HepG2 (cell line): ENCODE data around the gene FGFR3. TPM values are rescaled to one million over a fixed set of nuclear protein-coding genes. Genes with fewer than 3 reads are reported as not detected.
A peak's percentile ranks its signal among the peaks of the same experiment; 100 is the strongest.

ENCODE experiments used
- ATAC-seq: fragments of 200-7000 bp; cut with Tn5 transposase; 3 replicates; pipeline ENCODE4 v1.9.1; 2020; ENCODE audit warnings: mild to moderate bottlenecking, moderate library complexity
- BruUV-seq: library from RNA; stranded (reverse); fragments of 400-500 nt; replicated peaks from 2 replicates; lab custom pipeline; 2021; lab: Mats Ljungman, UMichigan
- CTCF ChIA-PET: fragments of 300-600 bp; formaldehyde crosslinking; extraction: SDS; loops from one replicate; lab custom pipeline; 2021; ENCODE audit warnings: low total read pairs, inconsistent platforms, low intra/inter-chr PET ratio; lab: Yijun Ruan, JAX
- POLR2A ChIA-PET: fragments of 350-600 bp; sonication (Branson Sonifier 250); formaldehyde crosslinking; loops from one replicate; lab custom pipeline; 2020; ENCODE audit warnings: antibody characterized with exemption, inconsistent platforms; lab: Yijun Ruan, JAX
- DNase-seq: peaks from one replicate; pipeline ENCODE4 v3.0.0-alpha.2; 2015; ENCODE audit warnings: low spot score
- FAIRE-seq: peaks from 3 replicates; lab custom pipeline; 2011; peaks lifted over from hg19 to GRCh38; lab: Jason Lieb, UNC
- H2AFZ ChIP-seq: one replicate; pipeline ENCODE4 v1.6.1; 2011; ENCODE audit warnings: low read length, inconsistent platforms
- H3K27ac ChIP-seq: fragments of 300-600 bp; 3 replicates; pipeline ENCODE4 v1.8.0; 2011; ENCODE audit warnings: mixed run types, mild to moderate bottlenecking, mixed read lengths, low read length, inconsistent platforms; ENCODE audit not compliant: insufficient read depth; ENCODE audit errors: extremely low read length
- H3K27me3 ChIP-seq, 2 experiments: fragments of 200-600 bp in 1 of 2; 2 replicates in 1 of 2; 3 replicates in 1 of 2; pipeline versions ENCODE4 v1.6.0 to v1.8.0; 2011; ENCODE audit warnings: low read length in 2 of 2, mild to moderate bottlenecking in 2 of 2, moderate library complexity in 2 of 2, inconsistent platforms in 1 of 2; ENCODE audit not compliant: insufficient read depth in 2 of 2, control insufficient read depth in 1 of 2
- H3K36me3 ChIP-seq, 2 experiments: fragments of 200-600 bp in 1 of 2; replicated peaks in 1 of 2; 2 replicates in 1 of 2; 3 replicates in 1 of 2; pipeline versions ENCODE4 v1.5.1 to v1.8.0; 2011; ENCODE audit warnings: low read length in 2 of 2, inconsistent platforms in 1 of 2; ENCODE audit not compliant: insufficient read depth in 2 of 2, control insufficient read depth in 1 of 2
- H3K4me1 ChIP-seq: 2 replicates; pipeline ENCODE4 v1.5.1; 2012; ENCODE audit warnings: low read length, inconsistent platforms; ENCODE audit not compliant: insufficient read depth
- H3K4me2 ChIP-seq: 2 replicates; pipeline ENCODE4 v1.6.0; 2011; ENCODE audit warnings: low read depth, low read length, inconsistent platforms
- H3K4me3 ChIP-seq, 3 experiments: fragments of 200-600 bp in 1 of 3; sonication (generic), shearing (Covaris generic) in 1 of 3; replicated peaks in 1 of 3; 2 replicates each; pipeline ENCODE4 v1.5.1; 2011 to 2016; ENCODE audit warnings: low read length in 3 of 3, inconsistent platforms in 2 of 3, low read depth in 2 of 3, mild to moderate bottlenecking in 2 of 3, control low read depth in 1 of 3, mixed read lengths in 1 of 3; ENCODE audit not compliant: insufficient read depth in 1 of 3
- H3K79me2 ChIP-seq: one replicate; pipeline ENCODE4 v1.6.1; 2011; ENCODE audit warnings: low read length, inconsistent platforms; ENCODE audit not compliant: insufficient read depth
- H3K9ac ChIP-seq: 2 replicates; pipeline ENCODE4 v1.6.0; 2011; ENCODE audit warnings: mild to moderate bottlenecking, low read depth, low read length, inconsistent platforms; ENCODE audit not compliant: insufficient read depth
- H3K9me3 ChIP-seq: 2 replicates; pipeline ENCODE4 v1.5.1; 2012; ENCODE audit warnings: mild to moderate bottlenecking, low read length
- H4K20me1 ChIP-seq: 2 replicates; pipeline ENCODE4 v1.6.0; 2011; ENCODE audit warnings: inconsistent platforms, mild to moderate bottlenecking, low read length, moderate library complexity; ENCODE audit not compliant: insufficient read depth
- BCL6 ChIP-seq: IDR thresholded peaks from 2 replicates; pipeline ENCODE4 v1.6.1; 2016; ENCODE audit warnings: missing genetic modification reagents, missing compliant biosample characterization
- NRL ChIP-seq: sonication (generic); formaldehyde crosslinking; IDR thresholded peaks from 2 replicates; pipeline ENCODE4 v1.5.0; 2020; ENCODE audit warnings: missing genetic modification reagents, mild to moderate bottlenecking, moderate library complexity, borderline replicate concordance
- ZFAT ChIP-seq: sonication (generic); formaldehyde crosslinking; conservative IDR thresholded peaks from 2 replicates; pipeline ENCODE4 v1.8.1; 2023; ENCODE audit warnings: missing genetic modification reagents, inconsistent platforms
- ZNF296 ChIP-seq: sonication (generic); formaldehyde crosslinking; conservative IDR thresholded peaks from 2 replicates; pipeline ENCODE4 v1.5.0; 2020; ENCODE audit warnings: mild to moderate bottlenecking, missing genetic modification reagents
- ZSCAN9 ChIP-seq: IDR thresholded peaks from 2 replicates; pipeline ENCODE4 v1.6.1; 2016; ENCODE audit warnings: borderline replicate concordance
- WGBS: methylation state at CpG from one replicate; pipeline ENCODE4 v1.1.6; 2017; ENCODE audit warnings: low lambda C conversion rate; 5-methylcytosine and 5-hydroxymethylcytosine counted together
- in situ Hi-C: cut with HindIII; loops from 2 replicates; pipeline ENCODE4 v1.10.0; 2017; ENCODE audit warnings: low pct_unique_long_range_greater_than_20kb; ENCODE audit not compliant: extremely low pct_ligation_motif_present
- intact Hi-C: fragments of 100-400 bp; cut with micrococcal nuclease; formaldehyde crosslinking; loops from one replicate; pipeline ENCODE4 v1.10.0; 2022; ENCODE audit not compliant: unreplicated experiment
- polyA plus RNA-seq, 8 experiments: library from polyadenylated mRNA; depleted of rRNA in 3 of 8; stranded (reverse) in 7 of 8; unstranded in 1 of 8; fragments of >200 nt; fragmentation: Illumina TruSeq in 4 of 8; extraction: Trizol in 4 of 8; gene quantifications; 2 replicates each; pipeline versions ENCODE4 v1.2.1 to v1.2.3, GENCODE V29; 2011 to 2016; ENCODE audit warnings: low read depth in 4 of 8, missing spikeins in 1 of 8, mixed read lengths in 1 of 8; ENCODE audit not compliant: insufficient read depth in 1 of 8
- total RNA-seq, 5 experiments: library from RNA; depleted of rRNA; stranded (reverse); fragments of >200 nt; fragmentation: Illumina TruSeq; extraction: Trizol; gene quantifications; 2 replicates each; pipeline ENCODE4 v1.2.3, GENCODE V29; 2016; ENCODE audit warnings: low read depth in 1 of 5
- TF ChIP-seq, protein P1 (sequence below): sonication (generic); formaldehyde crosslinking; IDR thresholded peaks from 2 replicates; pipeline ENCODE4 v1.4.0; 2020; ENCODE audit warnings: mild to moderate bottlenecking, missing genetic modification reagents
- TF ChIP-seq, protein P2 (sequence below): sonication (generic); formaldehyde crosslinking; IDR thresholded peaks from 2 replicates; pipeline ENCODE4 v1.5.1; 2020; ENCODE audit warnings: mild to moderate bottlenecking, missing genetic modification reagents, moderate library complexity

The FGFR3 gene
- total and polyA plus RNA-seq, 2 of the 13 experiments (the other 11 are each of a cell fraction or from before 2014, with no cell fraction given): 103 to 109 TPM

DNA sequence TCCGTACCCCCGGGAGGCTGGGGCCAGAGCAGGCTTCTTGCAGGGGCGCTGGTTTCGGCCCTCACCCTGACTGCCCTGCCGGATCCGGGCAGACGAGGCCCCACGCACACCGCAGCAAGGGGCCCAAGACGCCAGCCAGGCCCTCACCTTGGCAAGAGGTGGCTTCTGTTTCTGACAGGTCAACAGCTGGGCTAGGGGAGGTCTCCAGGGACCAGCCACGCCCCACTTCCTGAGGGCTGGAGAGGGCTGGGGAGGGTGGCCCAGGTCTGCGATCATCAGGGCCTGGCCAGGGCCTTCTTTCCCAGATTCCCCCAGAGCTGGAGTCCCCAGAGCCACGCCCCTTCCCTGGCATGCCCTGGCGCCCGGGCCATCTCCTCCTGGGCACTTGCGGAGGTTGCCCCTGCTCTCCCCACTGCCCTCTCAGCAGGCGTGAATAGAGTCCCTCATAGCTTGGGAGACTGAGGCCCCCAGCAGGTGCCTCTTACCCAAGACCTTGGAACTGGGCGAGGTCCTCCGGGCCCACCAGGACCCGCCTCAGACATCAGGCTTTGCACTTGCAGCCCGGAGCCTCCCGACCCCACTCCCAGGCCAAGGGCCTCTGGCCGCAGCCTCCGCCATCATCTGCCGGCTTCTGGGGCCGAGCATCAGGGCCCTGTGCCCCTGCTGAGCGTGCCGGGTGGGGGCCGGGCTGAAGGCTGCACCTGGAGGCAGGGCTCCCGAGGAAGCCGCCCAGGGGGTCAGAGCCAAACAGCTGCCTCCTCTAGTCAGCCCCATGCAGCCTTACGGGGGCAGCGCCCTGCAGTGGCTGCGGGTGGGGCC is 6.3 kb upstream of the FGFR3 start (continued):
- no peak for TF ChIP-seq ZFAT (CRISPR knock-in tag)
- TF ChIP-seq, all 625 proteins: peak for 23

DNA sequence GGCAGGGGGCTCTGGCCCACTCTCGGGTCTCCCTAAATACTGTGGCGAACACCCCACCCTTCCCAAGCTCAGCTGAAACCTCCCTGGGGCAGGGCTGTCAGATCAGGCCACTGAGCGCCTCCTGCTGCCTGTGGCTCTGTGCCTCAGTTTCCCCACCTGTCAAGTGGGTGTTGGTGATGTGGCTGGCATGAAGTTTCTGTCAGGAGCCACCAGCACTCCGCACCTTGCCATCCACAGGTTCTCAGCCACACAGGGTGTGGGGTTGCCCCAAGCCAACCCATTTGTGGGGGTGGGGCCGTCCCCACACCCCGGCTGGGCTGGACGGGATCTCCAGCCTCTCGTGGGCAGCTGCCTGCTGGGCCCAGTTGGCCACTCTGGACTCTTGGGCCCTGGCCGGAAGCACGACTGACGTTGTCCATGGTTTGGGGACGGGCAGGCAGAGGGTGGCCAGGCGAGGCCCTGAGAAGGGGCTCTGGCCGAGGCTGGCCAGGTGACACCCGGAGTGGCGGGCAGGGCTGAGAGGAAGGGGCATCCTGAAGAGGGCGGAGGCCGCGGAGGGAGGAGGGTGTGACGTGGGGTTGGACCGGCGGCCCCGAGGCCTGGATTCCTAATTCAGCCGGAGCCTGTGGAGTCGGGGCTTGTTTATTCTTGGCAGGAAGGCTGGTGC is 5.5 kb upstream of the FGFR3 start:
- intact Hi-C loops: no loop called here
- TF ChIP-seq, protein P1, sequence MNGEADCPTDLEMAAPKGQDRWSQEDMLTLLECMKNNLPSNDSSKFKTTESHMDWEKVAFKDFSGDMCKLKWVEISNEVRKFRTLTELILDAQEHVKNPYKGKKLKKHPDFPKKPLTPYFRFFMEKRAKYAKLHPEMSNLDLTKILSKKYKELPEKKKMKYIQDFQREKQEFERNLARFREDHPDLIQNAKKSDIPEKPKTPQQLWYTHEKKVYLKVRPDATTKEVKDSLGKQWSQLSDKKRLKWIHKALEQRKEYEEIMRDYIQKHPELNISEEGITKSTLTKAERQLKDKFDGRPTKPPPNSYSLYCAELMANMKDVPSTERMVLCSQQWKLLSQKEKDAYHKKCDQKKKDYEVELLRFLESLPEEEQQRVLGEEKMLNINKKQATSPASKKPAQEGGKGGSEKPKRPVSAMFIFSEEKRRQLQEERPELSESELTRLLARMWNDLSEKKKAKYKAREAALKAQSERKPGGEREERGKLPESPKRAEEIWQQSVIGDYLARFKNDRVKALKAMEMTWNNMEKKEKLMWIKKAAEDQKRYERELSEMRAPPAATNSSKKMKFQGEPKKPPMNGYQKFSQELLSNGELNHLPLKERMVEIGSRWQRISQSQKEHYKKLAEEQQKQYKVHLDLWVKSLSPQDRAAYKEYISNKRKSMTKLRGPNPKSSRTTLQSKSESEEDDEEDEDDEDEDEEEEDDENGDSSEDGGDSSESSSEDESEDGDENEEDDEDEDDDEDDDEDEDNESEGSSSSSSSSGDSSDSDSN (CRISPR knock-in tag): peak; percentile 22; the same call in 1 of the 2 replicates
- TF ChIP-seq ZSCAN9 (CRISPR knock-in tag) (0 out of 2 replicates have a peak, but pooled peaks have one; percentile 36), BCL6 (CRISPR knock-in tag) (0 out of 2 replicates have a peak, but pooled peaks have one; percentile 12), ZNF296 (CRISPR knock-in tag) (peak; percentile 56; the same call in 1 of the 2 replicates), NRL (CRISPR knock-in tag) (peak; percentile 64)
- TF ChIP-seq, protein P2, sequence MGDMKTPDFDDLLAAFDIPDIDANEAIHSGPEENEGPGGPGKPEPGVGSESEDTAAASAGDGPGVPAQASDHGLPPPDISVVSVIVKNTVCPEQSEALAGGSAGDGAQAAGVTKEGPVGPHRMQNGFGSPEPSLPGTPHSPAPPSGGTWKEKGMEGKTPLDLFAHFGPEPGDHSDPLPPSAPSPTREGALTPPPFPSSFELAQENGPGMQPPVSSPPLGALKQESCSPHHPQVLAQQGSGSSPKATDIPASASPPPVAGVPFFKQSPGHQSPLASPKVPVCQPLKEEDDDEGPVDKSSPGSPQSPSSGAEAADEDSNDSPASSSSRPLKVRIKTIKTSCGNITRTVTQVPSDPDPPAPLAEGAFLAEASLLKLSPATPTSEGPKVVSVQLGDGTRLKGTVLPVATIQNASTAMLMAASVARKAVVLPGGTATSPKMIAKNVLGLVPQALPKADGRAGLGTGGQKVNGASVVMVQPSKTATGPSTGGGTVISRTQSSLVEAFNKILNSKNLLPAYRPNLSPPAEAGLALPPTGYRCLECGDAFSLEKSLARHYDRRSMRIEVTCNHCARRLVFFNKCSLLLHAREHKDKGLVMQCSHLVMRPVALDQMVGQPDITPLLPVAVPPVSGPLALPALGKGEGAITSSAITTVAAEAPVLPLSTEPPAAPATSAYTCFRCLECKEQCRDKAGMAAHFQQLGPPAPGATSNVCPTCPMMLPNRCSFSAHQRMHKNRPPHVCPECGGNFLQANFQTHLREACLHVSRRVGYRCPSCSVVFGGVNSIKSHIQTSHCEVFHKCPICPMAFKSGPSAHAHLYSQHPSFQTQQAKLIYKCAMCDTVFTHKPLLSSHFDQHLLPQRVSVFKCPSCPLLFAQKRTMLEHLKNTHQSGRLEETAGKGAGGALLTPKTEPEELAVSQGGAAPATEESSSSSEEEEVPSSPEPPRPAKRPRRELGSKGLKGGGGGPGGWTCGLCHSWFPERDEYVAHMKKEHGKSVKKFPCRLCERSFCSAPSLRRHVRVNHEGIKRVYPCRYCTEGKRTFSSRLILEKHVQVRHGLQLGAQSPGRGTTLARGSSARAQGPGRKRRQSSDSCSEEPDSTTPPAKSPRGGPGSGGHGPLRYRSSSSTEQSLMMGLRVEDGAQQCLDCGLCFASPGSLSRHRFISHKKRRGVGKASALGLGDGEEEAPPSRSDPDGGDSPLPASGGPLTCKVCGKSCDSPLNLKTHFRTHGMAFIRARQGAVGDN: peak; percentile 91

More for the DNA sequence above, 5.5 kb upstream of the FGFR3 start:
- Histone ChIP-seq H3K36me3 (no peaks in the 10 kb centered on the region), H3K27ac (no peak overlapping the region), H3K4me2 (peak overlapping the region; percentile 89), H3K79me2 (no peaks in the 10 kb centered on the region), H4K20me1 (no peaks in the 10 kb centered on the region), H3K4me3 (peak overlapping the region; percentile 20 to 62 (median 36); a peak in 4 of 6 replicates), H3K9me3 (no peaks in the 10 kb centered on the region), H3K9ac (no peak overlapping the region), H3K27me3 (peaks cover 8 to 21% of the 10 kb centered on the region in 2 experiments; a peak in 4 of 5 replicates), H2AFZ (no peak overlapping the region), H3K4me1 (peaks cover 98% of the 10 kb centered on the region)
- no peak for FAIRE-seq
- CTCF ChIA-PET: interaction anchor here (3.5 kb wide), 1 partner anchor 23 kb away, joined by 13 read pairs; no protein-coding TSS in a partner anchor
- ATAC-seq: no peak
- POLR2A ChIA-PET: interaction anchor here (2.1 to 34.3 kb wide), 4 partner anchors 2 to 39 kb away, joined by 7 to 1258 read pairs (median 634); partner anchors contain the start of gene FGFR3
- in situ Hi-C loops: no loop called here
- DNase-seq: no peak
- BruUV-seq: no TSS peak
- 9% methylated on average over 22 of the region's 25 CpGs for WGBS
